Upper lobe of left lung (tissue), 4 donors: ENCODE results near the gene CLK2.

ENCODE experiments used
- EP300 ChIP-seq, 4 donors: sonication (generic); formaldehyde crosslinking; IDR thresholded peaks; one replicate each; pipeline ENCODE4 v1.5.1; 2017; ENCODE audit warnings: antibody characterized with exemption in 4 of 4, control low read depth in 2 of 4
- POLR2A ChIP-seq, 4 donors: fragments of 450-650 bp; IDR thresholded peaks; one replicate each; pipeline ENCODE4 v1.5.1; 2016 to 2017; ENCODE audit warnings: antibody characterized with exemption in 4 of 4, mild to moderate bottlenecking in 2 of 4
- POLR2AphosphoS5 ChIP-seq, 2 donors: sonication (generic); formaldehyde crosslinking; IDR thresholded peaks; one replicate each; pipeline ENCODE4 v1.5.1; 2017; ENCODE audit warnings: antibody characterized with exemption in 2 of 2
- TF ChIP-seq, protein P1 (sequence below), 6 experiments: fragments of 450-650 bp in 4 of 6; fragments of 200-600 bp in 2 of 6; sonication (generic) in 2 of 6; IDR thresholded peaks; one replicate each; pipeline ENCODE4 v1.5.1; 2016 to 2019; ENCODE audit warnings: antibody characterized with exemption in 6 of 6

- TF ChIP-seq, protein P1, sequence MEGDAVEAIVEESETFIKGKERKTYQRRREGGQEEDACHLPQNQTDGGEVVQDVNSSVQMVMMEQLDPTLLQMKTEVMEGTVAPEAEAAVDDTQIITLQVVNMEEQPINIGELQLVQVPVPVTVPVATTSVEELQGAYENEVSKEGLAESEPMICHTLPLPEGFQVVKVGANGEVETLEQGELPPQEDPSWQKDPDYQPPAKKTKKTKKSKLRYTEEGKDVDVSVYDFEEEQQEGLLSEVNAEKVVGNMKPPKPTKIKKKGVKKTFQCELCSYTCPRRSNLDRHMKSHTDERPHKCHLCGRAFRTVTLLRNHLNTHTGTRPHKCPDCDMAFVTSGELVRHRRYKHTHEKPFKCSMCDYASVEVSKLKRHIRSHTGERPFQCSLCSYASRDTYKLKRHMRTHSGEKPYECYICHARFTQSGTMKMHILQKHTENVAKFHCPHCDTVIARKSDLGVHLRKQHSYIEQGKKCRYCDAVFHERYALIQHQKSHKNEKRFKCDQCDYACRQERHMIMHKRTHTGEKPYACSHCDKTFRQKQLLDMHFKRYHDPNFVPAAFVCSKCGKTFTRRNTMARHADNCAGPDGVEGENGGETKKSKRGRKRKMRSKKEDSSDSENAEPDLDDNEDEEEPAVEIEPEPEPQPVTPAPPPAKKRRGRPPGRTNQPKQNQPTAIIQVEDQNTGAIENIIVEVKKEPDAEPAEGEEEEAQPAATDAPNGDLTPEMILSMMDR (IDR thresholded peaks at IDR 0.05), result peak; percentile 78 to 100 (median 92)
- TF ChIP-seq POLR2AphosphoS5 (IDR thresholded peaks at IDR 0.05) (peak; percentile 85 to 92), EP300 (IDR thresholded peaks at IDR 0.05) (peak in 1 of 4 donors; percentile 1), POLR2A (IDR thresholded peaks at IDR 0.05) (peak; percentile 68 to 98 (median 86))
Observed at GRCh38 chr1:155244368-155245162, 28.7 kb downstream of the CLK2 start.
